HCT116 (cell line): ENCODE measurements around the gene LPAR1. TPM values are rescaled to one million over a fixed set of nuclear protein-coding genes. Genes with fewer than 3 reads are reported as not detected.

Experiments used
- ATAC-seq: fragments of 200-7000 bp; cut with Tn5 transposase; 2 replicates; pipeline ENCODE4 v1.9.1; 2020; ENCODE audit warnings: mild to moderate bottlenecking, moderate library complexity
- BruUV-seq: library from RNA; stranded (reverse); fragments of 400-500 nt; replicated peaks from 2 replicates; lab custom pipeline; 2021; lab: Mats Ljungman, UMichigan
- CTCF ChIA-PET: fragments of 300-600 bp; sonication (Branson Sonifier 250); formaldehyde crosslinking; loops from one replicate; lab custom pipeline; 2021; ENCODE audit warnings: antibody characterized with exemption; lab: Charles Lee
- POLR2A ChIA-PET: fragments of 300-600, 350-600 bp; sonication (Branson Sonifier 250); formaldehyde crosslinking; loops from one replicate; lab custom pipeline; 2021; ENCODE audit warnings: antibody characterized with exemption; lab: Charles Lee
- RAD21 ChIA-PET, 2 experiments: fragments of 300-600 bp; sonication (Branson Sonifier 250); formaldehyde crosslinking; loops; one replicate each; lab custom pipeline; 2023; ENCODE audit warnings: low total read pairs in 2 of 2; ENCODE audit not compliant: uncharacterized antibody in 2 of 2, unreplicated experiment in 2 of 2, low non-redundant PET in 1 of 2; lab: Charles Lee
- DNase-seq: peaks from one replicate; pipeline ENCODE4 v3.0.0-alpha.2; 2010; ENCODE audit warnings: low read depth, low spot score
- H2AFZ ChIP-seq: fragments of 200-600 bp; shearing (Covaris generic), sonication (generic); 2 replicates; pipeline ENCODE4 v1.6.1; 2017; ENCODE audit warnings: low read depth, mixed run types, mixed read lengths, antibody characterized with exemption, low read length; ENCODE audit not compliant: poor library complexity, severe bottlenecking
- H3K27ac ChIP-seq: 2 replicates; pipeline ENCODE4 v1.5.1; 2012; ENCODE audit warnings: low read depth, low read length
- H3K27me3 ChIP-seq: fragments of 200-600 bp; sonication (generic); 2 replicates; pipeline ENCODE4 v1.6.1; 2016; ENCODE audit warnings: mixed run types, low read length, mixed read lengths; ENCODE audit not compliant: insufficient read depth
- H3K36me3 ChIP-seq, 2 experiments: fragments of 200-500 bp in 1 of 2; fragments of 200-600 bp in 1 of 2; sonication (Bioruptor generic) in 1 of 2; sonication (generic) in 1 of 2; 2 replicates each; pipeline versions ENCODE4 v1.5.1 to v1.6.1; 2014 to 2016; ENCODE audit warnings: low read length in 2 of 2, inconsistent platforms in 1 of 2, mixed read lengths in 1 of 2, mixed run types in 1 of 2; ENCODE audit not compliant: insufficient read depth in 2 of 2, control insufficient read depth in 1 of 2
- H3K4me1 ChIP-seq, 2 experiments: fragments of 200-600 bp in 1 of 2; sonication (generic) in 1 of 2; 2 replicates each; pipeline versions ENCODE4 v1.5.1 to v1.6.1; 2012 to 2017; ENCODE audit warnings: low read length in 2 of 2, inconsistent platforms in 1 of 2, mild to moderate bottlenecking in 1 of 2, mixed read lengths in 1 of 2, mixed run types in 1 of 2, moderate library complexity in 1 of 2; ENCODE audit not compliant: insufficient read depth in 2 of 2, control insufficient read depth in 1 of 2
- H3K4me2 ChIP-seq: fragments of 200-600 bp; sonication (generic); 2 replicates; pipeline ENCODE4 v1.6.1; 2017; ENCODE audit warnings: mixed run types, low read length, mixed read lengths
- H3K4me3 ChIP-seq, 2 experiments: fragments of 200-600 bp in 1 of 2; sonication (generic) in 1 of 2; replicated peaks in 1 of 2; 2 replicates each; pipeline ENCODE4 v1.5.1; 2011 to 2016; ENCODE audit warnings: low read length in 2 of 2, control low read depth in 1 of 2, low read depth in 1 of 2, mild to moderate bottlenecking in 1 of 2, mixed read lengths in 1 of 2, mixed run types in 1 of 2
- H3K79me2 ChIP-seq: fragments of 200-600 bp; sonication (generic); 2 replicates; pipeline ENCODE4 v1.6.1; 2017; ENCODE audit warnings: mild to moderate bottlenecking, mixed run types, low read length, moderate library complexity, mixed read lengths; ENCODE audit not compliant: insufficient read depth
- H3K9ac ChIP-seq: fragments of 200-600 bp; sonication (generic); 2 replicates; pipeline ENCODE4 v1.6.1; 2016; ENCODE audit warnings: low read length, mixed read lengths
- H3K9me2 ChIP-seq: fragments of 200-600 bp; sonication (generic), shearing (Covaris generic); 2 replicates; pipeline ENCODE4 v1.6.1; 2017; ENCODE audit warnings: mixed run types, mild to moderate bottlenecking, moderate library complexity; ENCODE audit not compliant: insufficient read depth
- H3K9me3 ChIP-seq, 2 experiments: fragments of 200-500 bp in 1 of 2; fragments of 200-600 bp in 1 of 2; sonication (Bioruptor generic) in 1 of 2; sonication (generic) in 1 of 2; 2 replicates each; pipeline ENCODE4 v1.6.1; 2014 to 2017; ENCODE audit warnings: low read length in 2 of 2, mixed read lengths in 2 of 2, inconsistent platforms in 1 of 2, low read depth in 1 of 2, mild to moderate bottlenecking in 1 of 2, mixed run types in 1 of 2, moderate library complexity in 1 of 2; ENCODE audit not compliant: control insufficient read depth in 1 of 2, insufficient read depth in 1 of 2
- H4K20me1 ChIP-seq: fragments of 200-600 bp; sonication (generic), shearing (Covaris generic); 2 replicates; pipeline ENCODE4 v1.6.1; 2017; ENCODE audit warnings: mixed run types, mild to moderate bottlenecking, moderate library complexity; ENCODE audit not compliant: insufficient read depth
- ATF3 ChIP-seq: IDR thresholded peaks from 2 replicates; pipeline ENCODE4 v1.6.1; 2012
- CBX3 ChIP-seq: IDR thresholded peaks from 2 replicates; pipeline ENCODE4 v1.6.1; 2012; ENCODE audit warnings: low read depth
- CEBPB ChIP-seq: IDR thresholded peaks from 2 replicates; pipeline ENCODE4 v1.6.1; 2012; ENCODE audit warnings: low read depth
- ELF1 ChIP-seq: IDR thresholded peaks from 2 replicates; pipeline ENCODE4 v1.6.1; 2012; ENCODE audit warnings: low read depth, borderline replicate concordance
- EZH2 ChIP-seq: fragments of 200-600 bp; sonication (generic); IDR thresholded peaks from 2 replicates; pipeline ENCODE4 v1.6.1; 2017; ENCODE audit warnings: antibody characterized with exemption, mixed run types
- EZH2phosphoT487 ChIP-seq: fragments of 200-600 bp; IDR thresholded peaks from 2 replicates; pipeline ENCODE4 v1.6.1; 2018; ENCODE audit warnings: antibody characterized with exemption, borderline replicate concordance
- FOSL1 ChIP-seq: IDR thresholded peaks from 2 replicates; pipeline ENCODE4 v1.6.1; 2012; ENCODE audit warnings: low read depth
- POLR2A ChIP-seq: IDR thresholded peaks from 2 replicates; pipeline ENCODE4 v1.7.0; 2011; ENCODE audit warnings: borderline replicate concordance; ENCODE audit not compliant: insufficient read depth, insufficient read length; ENCODE audit errors: extremely low read depth
- POLR2AphosphoS5 ChIP-seq: IDR thresholded peaks from 2 replicates; pipeline ENCODE4 v1.6.1; 2011; ENCODE audit warnings: mild to moderate bottlenecking, low read depth, low read length, moderate library complexity
- REST ChIP-seq: IDR thresholded peaks from 2 replicates; pipeline ENCODE4 v1.6.1; 2012; ENCODE audit warnings: low read depth
- SRF ChIP-seq: IDR thresholded peaks from 2 replicates; pipeline ENCODE4 v1.6.1; 2012; ENCODE audit warnings: low read depth
- TCF7L2 ChIP-seq: IDR thresholded peaks from 2 replicates; pipeline ENCODE4 v1.7.0; 2011; ENCODE audit warnings: borderline replicate concordance, inconsistent platforms; ENCODE audit not compliant: insufficient read depth, insufficient read length; ENCODE audit errors: extremely low read depth
- YY1 ChIP-seq: IDR thresholded peaks from 2 replicates; pipeline ENCODE4 v1.6.1; 2011; ENCODE audit warnings: low read length, low read depth, moderate library complexity, mild to moderate bottlenecking; ENCODE audit not compliant: insufficient replicate concordance; ENCODE audit errors: extremely low read depth
- ZFX ChIP-seq: fragments of 450-650 bp; IDR thresholded peaks from 2 replicates; pipeline ENCODE4 v1.6.1; 2017
- ZNF274 ChIP-seq: fragments of 200-500 bp; sonication (Bioruptor generic); IDR thresholded peaks from 2 replicates; pipeline ENCODE4 v1.6.1; 2014; ENCODE audit warnings: mild to moderate bottlenecking, low read depth, low read length, inconsistent platforms
- intact Hi-C: fragments of 100-400 bp; cut with micrococcal nuclease; formaldehyde crosslinking; loops from 2 replicates; pipeline ENCODE4 v1.10.0; 2022
- total RNA-seq: library from RNA; stranded (reverse); gene quantifications from one replicate; pipeline ENCODE4 v1.2.1, GENCODE V29; 2021; ENCODE audit not compliant: unreplicated experiment

LPAR1 gene
- total RNA-seq, 1 experiment from 2014 or later: 7.4 TPM

DNA sequence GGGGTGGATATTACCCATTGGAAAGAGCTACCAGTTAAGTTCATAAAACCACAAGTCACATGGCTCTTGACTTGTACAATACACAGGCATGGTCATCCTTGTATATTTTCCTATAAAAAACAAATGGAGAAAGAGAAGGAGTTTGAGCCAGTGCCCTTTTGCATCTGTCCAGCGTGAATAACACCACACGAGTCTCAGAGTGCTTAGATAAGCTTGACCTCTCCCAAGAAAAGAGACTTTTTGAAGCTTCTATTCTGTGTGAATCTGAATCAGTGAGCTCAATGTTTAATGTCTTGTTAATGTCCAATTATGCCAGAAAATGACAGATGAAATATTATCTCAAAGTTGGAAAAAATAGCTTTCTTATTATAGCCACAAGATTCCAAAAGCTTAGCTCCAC is 30.9 kb upstream of the LPAR1 start:
- RAD21 ChIA-PET: no interaction called here
- Histone ChIP-seq H3K4me3 (no peak overlapping the region), H4K20me1 (no peaks in the 10 kb centered on the region), H3K9ac (no peak overlapping the region), H3K27me3 (no peaks in the 10 kb centered on the region), H3K9me3 (no peaks in the 10 kb centered on the region), H3K4me1 (no peaks in the 10 kb centered on the region), H3K27ac (no peak overlapping the region)
- no TSS peak for BruUV-seq
- no peak for DNase-seq
- TF ChIP-seq SRF (no peak), YY1 (no peak), FOSL1 (no peak), POLR2AphosphoS5 (no peak), ZFX (no peak), ATF3 (no peak), CBX3 (no peak)
- TF ChIP-seq, all 23 proteins: peak for 0
- ChIA-PET POLR2A (no interaction called here), CTCF (no interaction called here)
- H2AFZ ChIP-seq: no peak overlapping the region
- no peaks in the 10 kb centered on the region for H3K36me3 ChIP-seq
- no peaks in the 10 kb centered on the region for H3K79me2 ChIP-seq
- intact Hi-C loops: loop anchor here (10.0 kb wide), 2 partner anchors 64 to 414 kb away; no protein-coding TSS in a partner anchor
- no peak for ATAC-seq
- H3K4me2 ChIP-seq: no peak overlapping the region
- H3K9me2 ChIP-seq: no peaks in the 10 kb centered on the region

- CTCF ChIA-PET: no interaction called here
- RAD21 ChIA-PET: no interaction called here
- no peak overlapping the region for H3K4me3 ChIP-seq
- no TSS peak for BruUV-seq
- no peaks in the 10 kb centered on the region for H3K27me3 ChIP-seq
- H4K20me1 ChIP-seq: no peaks in the 10 kb centered on the region
- ATAC-seq (no peak), DNase-seq (no peak)
- POLR2A ChIA-PET: no interaction called here
- no peaks in the 10 kb centered on the region for H3K9me2 ChIP-seq
- H3K4me2 ChIP-seq: no peak overlapping the region
- H3K79me2 ChIP-seq: no peaks in the 10 kb centered on the region
- H3K4me1 ChIP-seq: no peaks in the 10 kb centered on the region
- intact Hi-C loops: loop anchor here (10.0 kb wide), 2 partner anchors 64 to 414 kb away; no protein-coding TSS in a partner anchor
- H3K27ac ChIP-seq: no peak overlapping the region
- H2AFZ ChIP-seq: no peak overlapping the region
- no peaks in the 10 kb centered on the region for H3K36me3 ChIP-seq
- H3K9me3 ChIP-seq: no peaks in the 10 kb centered on the region
- H3K9ac ChIP-seq: no peak overlapping the region
- TF ChIP-seq POLR2A: no peak
- TF ChIP-seq CEBPB: no peak
- no peak for TF ChIP-seq FOSL1
- TF ChIP-seq EZH2phosphoT487: no peak
- TF ChIP-seq REST: no peak
- TF ChIP-seq ELF1: no peak
- no peak for TF ChIP-seq TCF7L2
- TF ChIP-seq YY1: no peak
- no peak for TF ChIP-seq CBX3
- TF ChIP-seq ATF3: no peak
- no peak for TF ChIP-seq POLR2AphosphoS5
- no peak for TF ChIP-seq EZH2
- no peak for TF ChIP-seq ZFX
- no peak for TF ChIP-seq ZNF274
These were observed 30.5 kb upstream of the LPAR1 start for GRCh38 chr9:111068771-111069170.
